ENCODE measurements around the gene ASIP. TPM values are rescaled to one million over a fixed set of nuclear protein-coding genes. Genes with fewer than 3 reads are reported as not detected.
"Not testable (repeated sequence)": the region's sequence is repeated elsewhere in the genome, so short reads cannot be mapped to it uniquely, and the experiment has no call there.

ASIP gene
- total and polyA plus RNA-seq, 4 donors = 0.39 to 0.62 TPM; not detected in 2

DNA sequence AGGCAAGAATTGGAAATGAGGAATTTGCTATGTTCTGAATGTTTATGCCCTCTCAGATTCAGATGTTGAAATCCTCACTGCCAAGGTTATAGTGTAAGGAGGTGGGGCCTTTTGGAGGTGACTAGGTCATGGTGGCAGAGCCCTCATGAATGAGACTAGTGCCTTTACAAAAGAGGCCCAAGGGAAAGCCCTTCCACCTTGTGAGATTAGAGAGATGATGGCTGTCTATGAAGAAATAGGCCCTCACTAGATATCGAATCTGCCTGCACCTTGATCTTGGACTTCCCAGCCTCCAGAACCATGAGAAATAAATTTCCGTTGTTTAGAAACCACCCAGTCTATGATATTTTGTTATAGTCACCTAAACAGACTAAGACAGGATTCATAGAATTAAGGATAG lies 10.4 kb downstream of the ASIP start:
- peaks cover 0 to 9% (median 5%) of the 10 kb centered on the region in 4 donors for H3K4me1 ChIP-seq (ENCODE audit: control insufficient read depth in 4 of 4, insufficient read depth in 4 of 4, low read length in 3 of 4)
- H3K27ac ChIP-seq (ENCODE audit: low read depth in 1 of 2, low read length in 2 of 2) = no peak overlapping the region
- 98% methylated on average over 2 of the region's 2 CpGs for WGBS
- H3K4me3 ChIP-seq (ENCODE audit: low read depth in 1 of 3, low read length in 3 of 3) = no peak overlapping the region
- no peaks in the 10 kb centered on the region for H3K9me3 ChIP-seq (ENCODE audit: control insufficient read depth in 4 of 4, low read length in 3 of 4)
- DNase-seq (ENCODE audit: low spot score) = no peak
- H3K27me3 ChIP-seq (ENCODE audit: control insufficient read depth in 4 of 4, insufficient read depth in 4 of 4, low read length in 3 of 4) = no peaks in the 10 kb centered on the region
- H3K36me3 ChIP-seq (ENCODE audit: control insufficient read depth in 4 of 4, insufficient read depth in 3 of 4, low read depth in 1 of 4, low read length in 3 of 4) = no peaks in the 10 kb centered on the region
- no peak overlapping the region for H3K9ac ChIP-seq (ENCODE audit: low read depth in 1 of 2, low read length in 2 of 2)
- no peak for TF ChIP-seq FOXA1 (IDR thresholded peaks at IDR 0.05)
- no peak for TF ChIP-seq RAD21 (IDR thresholded peaks at IDR 0.05)
- TF ChIP-seq TAF1 (conservative IDR thresholded peaks at IDR 0.05) = no peak
- TF ChIP-seq, protein P1, sequence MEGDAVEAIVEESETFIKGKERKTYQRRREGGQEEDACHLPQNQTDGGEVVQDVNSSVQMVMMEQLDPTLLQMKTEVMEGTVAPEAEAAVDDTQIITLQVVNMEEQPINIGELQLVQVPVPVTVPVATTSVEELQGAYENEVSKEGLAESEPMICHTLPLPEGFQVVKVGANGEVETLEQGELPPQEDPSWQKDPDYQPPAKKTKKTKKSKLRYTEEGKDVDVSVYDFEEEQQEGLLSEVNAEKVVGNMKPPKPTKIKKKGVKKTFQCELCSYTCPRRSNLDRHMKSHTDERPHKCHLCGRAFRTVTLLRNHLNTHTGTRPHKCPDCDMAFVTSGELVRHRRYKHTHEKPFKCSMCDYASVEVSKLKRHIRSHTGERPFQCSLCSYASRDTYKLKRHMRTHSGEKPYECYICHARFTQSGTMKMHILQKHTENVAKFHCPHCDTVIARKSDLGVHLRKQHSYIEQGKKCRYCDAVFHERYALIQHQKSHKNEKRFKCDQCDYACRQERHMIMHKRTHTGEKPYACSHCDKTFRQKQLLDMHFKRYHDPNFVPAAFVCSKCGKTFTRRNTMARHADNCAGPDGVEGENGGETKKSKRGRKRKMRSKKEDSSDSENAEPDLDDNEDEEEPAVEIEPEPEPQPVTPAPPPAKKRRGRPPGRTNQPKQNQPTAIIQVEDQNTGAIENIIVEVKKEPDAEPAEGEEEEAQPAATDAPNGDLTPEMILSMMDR (IDR thresholded peaks at IDR 0.05; ENCODE audit: low read depth, low read length, missing input control) = no peak
- no peak for TF ChIP-seq EGR1 (IDR thresholded peaks at IDR 0.05; ENCODE audit: low read depth in 2 of 2)
- TF ChIP-seq HNF4A (conservative IDR thresholded peaks at IDR 0.05) = no peak
- TF ChIP-seq GABPA (IDR thresholded peaks at IDR 0.05 in 1 of 2, conservative IDR thresholded peaks at IDR 0.05 in 1 of 2) = no peak
- TF ChIP-seq JUND (IDR thresholded peaks at IDR 0.05) = no peak
- TF ChIP-seq, protein P2, sequence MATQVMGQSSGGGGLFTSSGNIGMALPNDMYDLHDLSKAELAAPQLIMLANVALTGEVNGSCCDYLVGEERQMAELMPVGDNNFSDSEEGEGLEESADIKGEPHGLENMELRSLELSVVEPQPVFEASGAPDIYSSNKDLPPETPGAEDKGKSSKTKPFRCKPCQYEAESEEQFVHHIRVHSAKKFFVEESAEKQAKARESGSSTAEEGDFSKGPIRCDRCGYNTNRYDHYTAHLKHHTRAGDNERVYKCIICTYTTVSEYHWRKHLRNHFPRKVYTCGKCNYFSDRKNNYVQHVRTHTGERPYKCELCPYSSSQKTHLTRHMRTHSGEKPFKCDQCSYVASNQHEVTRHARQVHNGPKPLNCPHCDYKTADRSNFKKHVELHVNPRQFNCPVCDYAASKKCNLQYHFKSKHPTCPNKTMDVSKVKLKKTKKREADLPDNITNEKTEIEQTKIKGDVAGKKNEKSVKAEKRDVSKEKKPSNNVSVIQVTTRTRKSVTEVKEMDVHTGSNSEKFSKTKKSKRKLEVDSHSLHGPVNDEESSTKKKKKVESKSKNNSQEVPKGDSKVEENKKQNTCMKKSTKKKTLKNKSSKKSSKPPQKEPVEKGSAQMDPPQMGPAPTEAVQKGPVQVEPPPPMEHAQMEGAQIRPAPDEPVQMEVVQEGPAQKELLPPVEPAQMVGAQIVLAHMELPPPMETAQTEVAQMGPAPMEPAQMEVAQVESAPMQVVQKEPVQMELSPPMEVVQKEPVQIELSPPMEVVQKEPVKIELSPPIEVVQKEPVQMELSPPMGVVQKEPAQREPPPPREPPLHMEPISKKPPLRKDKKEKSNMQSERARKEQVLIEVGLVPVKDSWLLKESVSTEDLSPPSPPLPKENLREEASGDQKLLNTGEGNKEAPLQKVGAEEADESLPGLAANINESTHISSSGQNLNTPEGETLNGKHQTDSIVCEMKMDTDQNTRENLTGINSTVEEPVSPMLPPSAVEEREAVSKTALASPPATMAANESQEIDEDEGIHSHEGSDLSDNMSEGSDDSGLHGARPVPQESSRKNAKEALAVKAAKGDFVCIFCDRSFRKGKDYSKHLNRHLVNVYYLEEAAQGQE (IDR thresholded peaks at IDR 0.05) = no peak
- TF ChIP-seq, protein P3, sequence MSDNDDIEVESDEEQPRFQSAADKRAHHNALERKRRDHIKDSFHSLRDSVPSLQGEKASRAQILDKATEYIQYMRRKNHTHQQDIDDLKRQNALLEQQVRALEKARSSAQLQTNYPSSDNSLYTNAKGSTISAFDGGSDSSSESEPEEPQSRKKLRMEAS (IDR thresholded peaks at IDR 0.05) = no peak
- TF ChIP-seq, protein P4, sequence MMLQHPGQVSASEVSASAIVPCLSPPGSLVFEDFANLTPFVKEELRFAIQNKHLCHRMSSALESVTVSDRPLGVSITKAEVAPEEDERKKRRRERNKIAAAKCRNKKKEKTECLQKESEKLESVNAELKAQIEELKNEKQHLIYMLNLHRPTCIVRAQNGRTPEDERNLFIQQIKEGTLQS (IDR thresholded peaks at IDR 0.05) = no peak
- TF ChIP-seq HNF4G (IDR thresholded peaks at IDR 0.05) = no peak
- TF ChIP-seq NR2F2 (IDR thresholded peaks at IDR 0.05) = no peak
- TF ChIP-seq RXRA (IDR thresholded peaks at IDR 0.05) = no peak
- no peak for TF ChIP-seq YY1 (IDR thresholded peaks at IDR 0.05)
- TF ChIP-seq, protein P5, sequence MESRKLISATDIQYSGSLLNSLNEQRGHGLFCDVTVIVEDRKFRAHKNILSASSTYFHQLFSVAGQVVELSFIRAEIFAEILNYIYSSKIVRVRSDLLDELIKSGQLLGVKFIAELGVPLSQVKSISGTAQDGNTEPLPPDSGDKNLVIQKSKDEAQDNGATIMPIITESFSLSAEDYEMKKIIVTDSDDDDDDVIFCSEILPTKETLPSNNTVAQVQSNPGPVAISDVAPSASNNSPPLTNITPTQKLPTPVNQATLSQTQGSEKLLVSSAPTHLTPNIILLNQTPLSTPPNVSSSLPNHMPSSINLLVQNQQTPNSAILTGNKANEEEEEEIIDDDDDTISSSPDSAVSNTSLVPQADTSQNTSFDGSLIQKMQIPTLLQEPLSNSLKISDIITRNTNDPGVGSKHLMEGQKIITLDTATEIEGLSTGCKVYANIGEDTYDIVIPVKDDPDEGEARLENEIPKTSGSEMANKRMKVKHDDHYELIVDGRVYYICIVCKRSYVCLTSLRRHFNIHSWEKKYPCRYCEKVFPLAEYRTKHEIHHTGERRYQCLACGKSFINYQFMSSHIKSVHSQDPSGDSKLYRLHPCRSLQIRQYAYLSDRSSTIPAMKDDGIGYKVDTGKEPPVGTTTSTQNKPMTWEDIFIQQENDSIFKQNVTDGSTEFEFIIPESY (IDR thresholded peaks at IDR 0.05) = no peak
- no peak for TF ChIP-seq SP1 (IDR thresholded peaks at IDR 0.05)
- no peak for TF ChIP-seq FOXA2 (IDR thresholded peaks at IDR 0.05)

DNA sequence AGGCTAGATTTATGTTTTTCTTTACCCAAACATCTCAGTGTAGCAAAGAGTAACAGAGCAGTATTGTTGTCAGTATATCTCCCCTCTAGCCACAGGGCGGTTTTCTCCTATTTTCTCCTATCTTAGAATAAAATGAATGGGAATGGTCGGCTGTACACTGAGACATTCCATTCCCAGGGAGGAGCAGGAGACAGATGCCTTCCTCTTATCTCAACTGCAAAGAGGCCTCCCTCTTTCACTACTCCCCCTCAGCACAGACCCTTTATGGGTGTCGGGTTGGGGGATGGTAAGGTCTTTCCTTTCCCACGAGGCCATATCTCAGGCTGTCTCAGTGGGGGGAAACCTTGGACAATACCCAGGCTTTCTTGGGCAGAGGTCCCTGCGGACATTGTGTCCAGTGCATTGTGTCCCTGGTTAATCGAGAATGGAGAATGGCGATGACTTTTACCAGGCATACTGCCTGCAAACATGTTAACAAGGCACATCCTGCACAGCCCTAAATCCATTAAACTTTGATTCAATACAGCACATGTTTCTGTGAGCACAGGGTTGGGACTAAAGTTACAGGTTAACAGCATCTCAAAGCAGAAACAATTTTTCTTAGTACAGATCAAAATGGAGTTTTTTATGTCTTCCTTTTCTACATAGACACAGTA lies 11.3 kb downstream of the ASIP start:
- H3K27ac ChIP-seq (ENCODE audit: low read depth in 1 of 2, low read length in 2 of 2); H3K4me3 ChIP-seq (ENCODE audit: low read depth in 1 of 3, low read length in 3 of 3); H3K9ac ChIP-seq (ENCODE audit: low read depth in 1 of 2, low read length in 2 of 2); H3K36me3 ChIP-seq (ENCODE audit: control insufficient read depth in 4 of 4, insufficient read depth in 3 of 4, low read depth in 1 of 4, low read length in 3 of 4); H3K4me1 ChIP-seq (ENCODE audit: control insufficient read depth in 4 of 4, insufficient read depth in 4 of 4, low read length in 3 of 4); H3K27me3 ChIP-seq (ENCODE audit: control insufficient read depth in 4 of 4, insufficient read depth in 4 of 4, low read length in 3 of 4); DNase-seq (ENCODE audit: low spot score); H3K9me3 ChIP-seq (ENCODE audit: control insufficient read depth in 4 of 4, low read length in 3 of 4): not testable (repeated sequence)
- WGBS = 82% methylated on average over 7 of the region's 7 CpGs
